Effector memory CD8-positive, alpha-beta T cell (primary cell): Measurements from ENCODE around the gene NR2F1.

Experiments used
- ATAC-seq: fragments of 150-1000 bp; cut with Tn5 transposase; replicated peaks from 2 replicates; pipeline ENCODE4 v1.10.0; 2021; ENCODE audit warnings: mild to moderate bottlenecking, moderate library complexity
- DNase-seq, 3 experiments: peaks; one replicate each; pipeline ENCODE4 v3.0.0; 2021
- H3K27ac Mint-ChIP-seq, 2 donors: one replicate each; pipeline ENCODE4 v1.8.0; 2022; ENCODE audit warnings: mild to moderate bottlenecking in 2 of 2, mixed read lengths in 2 of 2, moderate library complexity in 2 of 2
- H3K27me3 Mint-ChIP-seq, 2 donors: one replicate each; pipeline ENCODE4 v1.8.0; 2022; ENCODE audit warnings: mixed read lengths in 2 of 2
- H3K36me3 Mint-ChIP-seq: one replicate; pipeline ENCODE4 v1.8.0; 2022; ENCODE audit warnings: mild to moderate bottlenecking, moderate library complexity, mixed read lengths; ENCODE audit not compliant: insufficient read depth
- H3K4me1 Mint-ChIP-seq, 2 donors: one replicate each; pipeline ENCODE4 v1.8.0; 2022; ENCODE audit warnings: low read depth in 2 of 2, mixed read lengths in 2 of 2
- H3K4me3 Mint-ChIP-seq, 2 donors: one replicate each; pipeline ENCODE4 v1.8.0; 2022; ENCODE audit warnings: mild to moderate bottlenecking in 2 of 2, mixed read lengths in 2 of 2, moderate library complexity in 2 of 2
- H3K9me3 Mint-ChIP-seq, 2 donors: one replicate each; pipeline ENCODE4 v1.8.0; 2022; ENCODE audit warnings: mixed read lengths in 2 of 2

The NR2F1 gene

DNA sequence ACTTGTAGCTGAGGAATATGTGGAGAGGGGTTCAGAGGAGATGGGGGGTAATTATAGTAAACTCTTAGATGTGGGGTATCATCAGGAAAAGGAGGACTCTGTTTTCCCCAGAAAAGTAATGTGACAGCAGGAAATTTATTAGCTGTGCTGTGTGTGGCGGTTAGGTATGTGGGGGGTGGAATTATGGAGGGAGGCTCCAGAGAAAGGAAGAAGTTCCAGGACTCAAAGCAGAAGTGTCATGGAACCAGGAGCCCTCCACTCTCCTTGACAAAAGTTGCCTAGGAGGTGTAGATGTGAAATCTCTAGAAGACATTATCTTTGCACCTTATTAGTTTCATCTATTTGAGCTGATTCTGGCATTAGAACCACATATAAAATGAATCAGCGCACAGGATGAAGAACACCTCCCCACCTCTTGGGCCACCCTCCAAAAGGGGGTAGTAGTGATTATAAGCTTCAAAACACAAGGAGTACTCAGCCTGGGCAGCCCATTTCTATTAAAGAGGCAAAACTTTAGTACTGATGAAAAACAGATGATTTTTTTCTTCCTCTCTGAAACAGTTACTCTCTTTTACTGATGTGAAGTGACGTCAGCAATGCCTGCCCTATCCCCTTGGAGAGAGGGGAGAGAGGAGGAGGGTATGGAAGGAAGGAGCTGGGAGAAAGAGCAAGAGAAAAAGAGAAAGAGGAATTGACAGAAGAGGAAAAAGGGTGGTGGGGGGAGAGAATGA is 18.2 kb downstream of the NR2F1 start:
- no peak for ATAC-seq
- Mint-ChIP-seq H3K27ac (no peak overlapping the region), H3K36me3 (peaks cover 5% of the 10 kb centered on the region)

DNA sequence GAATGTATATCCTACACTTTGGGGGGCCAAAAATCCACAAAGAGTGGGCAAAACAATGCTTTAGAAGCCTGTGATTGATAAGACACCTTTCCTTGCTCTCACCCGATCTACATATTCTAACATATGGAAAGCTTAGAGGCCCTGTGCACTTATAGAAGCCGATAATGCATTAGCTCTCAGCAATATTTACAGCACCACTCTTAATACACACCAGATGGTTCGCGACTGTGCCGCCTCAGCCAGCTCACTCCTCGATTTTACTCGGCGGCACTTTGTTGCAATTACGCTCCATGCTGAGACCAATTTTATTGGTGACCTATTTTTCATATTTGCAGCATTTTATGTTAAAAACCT is 18.8 kb downstream of the NR2F1 start:
- peaks cover 0 to 27% of the 10 kb centered on the region in 2 donors for H3K27me3 Mint-ChIP-seq
- peaks cover 4 to 6% of the 10 kb centered on the region in 2 donors for H3K4me1 Mint-ChIP-seq
- H3K36me3 Mint-ChIP-seq, result peaks cover 4% of the 10 kb centered on the region
- H3K27ac Mint-ChIP-seq, result no peak overlapping the region
- DNase-seq (no peak), ATAC-seq (no peak)
- H3K9me3 Mint-ChIP-seq, result no peaks in the 10 kb centered on the region
- H3K4me3 Mint-ChIP-seq, result no peak overlapping the region

More for the DNA sequence above, 18.2 kb downstream of the NR2F1 start:
- Mint-ChIP-seq H3K27me3 (peaks cover 0 to 27% of the 10 kb centered on the region in 2 donors), H3K4me3 (no peak overlapping the region), H3K4me1 (peaks cover 4 to 6% of the 10 kb centered on the region in 2 donors), H3K9me3 (no peaks in the 10 kb centered on the region)
- DNase-seq, result no peak

GRCh38 chr5:93602241-93603077 is 19.4 kb downstream of the NR2F1 start:
- Mint-ChIP-seq H3K9me3 (no peaks in the 10 kb centered on the region), H3K27ac (no peak overlapping the region), H3K4me1 (peaks cover 4 to 9% of the 10 kb centered on the region in 2 donors), H3K4me3 (no peak overlapping the region), H3K27me3 (peaks cover 0 to 29% of the 10 kb centered on the region in 2 donors), H3K36me3 (peaks cover 4% of the 10 kb centered on the region)
- ATAC-seq (no peak), DNase-seq (no peak)

DNA sequence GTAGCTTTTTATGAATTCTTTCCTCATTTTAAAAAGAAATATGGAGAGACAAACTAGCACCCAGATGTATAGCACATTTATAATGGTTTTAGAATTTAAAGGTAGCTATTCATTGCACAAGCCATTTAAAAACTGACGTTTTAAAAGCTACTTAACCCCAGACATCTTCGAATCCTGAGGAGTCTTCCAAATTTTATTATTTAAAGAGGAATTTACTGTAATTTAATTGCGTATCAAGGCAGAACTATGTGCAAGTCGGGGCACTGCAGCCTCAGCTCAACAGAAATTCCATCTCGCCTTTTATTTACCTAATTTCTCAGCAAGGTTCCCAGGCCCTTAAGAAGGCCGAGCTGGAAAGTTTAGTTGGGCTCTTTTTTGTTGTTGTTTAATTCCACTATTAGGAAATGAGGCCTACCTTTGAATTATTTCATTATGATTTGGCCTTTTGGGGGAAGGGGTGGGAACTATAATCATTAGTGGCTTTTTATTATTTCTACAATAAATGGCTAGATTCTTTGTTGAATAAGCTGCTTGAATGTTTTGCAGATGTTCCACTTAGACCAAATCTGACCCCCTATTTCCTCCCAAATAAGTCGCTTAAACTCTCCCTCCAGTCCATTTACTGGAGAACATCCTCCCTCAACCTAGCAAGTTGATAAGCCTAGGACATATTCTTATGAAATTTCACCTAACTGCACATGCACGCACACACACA is 20.2 kb downstream of the NR2F1 start:
- Mint-ChIP-seq H3K9me3 (no peaks in the 10 kb centered on the region), H3K27ac (no peak overlapping the region), H3K4me1 (peaks cover 4 to 14% of the 10 kb centered on the region in 2 donors), H3K27me3 (peaks cover 0 to 36% of the 10 kb centered on the region in 2 donors), H3K4me3 (peak overlapping the region in 1 of 2 donors; percentile 19), H3K36me3 (peaks cover 4% of the 10 kb centered on the region)
- DNase-seq, result no peak
- no peak for ATAC-seq

- H3K27ac Mint-ChIP-seq, result no peak overlapping the region
- peaks cover 4% of the 10 kb centered on the region for H3K36me3 Mint-ChIP-seq
- peaks cover 4 to 14% of the 10 kb centered on the region in 2 donors for H3K4me1 Mint-ChIP-seq
- peaks cover 0 to 41% of the 10 kb centered on the region in 2 donors for H3K27me3 Mint-ChIP-seq
- H3K4me3 Mint-ChIP-seq, result peak overlapping the region in 1 of 2 donors; percentile 19
- ATAC-seq (no peak), DNase-seq (no peak)
- no peaks in the 10 kb centered on the region for H3K9me3 Mint-ChIP-seq
Observed at GRCh38 chr5:93603793-93604643, 21.0 kb downstream of the NR2F1 start.

DNA sequence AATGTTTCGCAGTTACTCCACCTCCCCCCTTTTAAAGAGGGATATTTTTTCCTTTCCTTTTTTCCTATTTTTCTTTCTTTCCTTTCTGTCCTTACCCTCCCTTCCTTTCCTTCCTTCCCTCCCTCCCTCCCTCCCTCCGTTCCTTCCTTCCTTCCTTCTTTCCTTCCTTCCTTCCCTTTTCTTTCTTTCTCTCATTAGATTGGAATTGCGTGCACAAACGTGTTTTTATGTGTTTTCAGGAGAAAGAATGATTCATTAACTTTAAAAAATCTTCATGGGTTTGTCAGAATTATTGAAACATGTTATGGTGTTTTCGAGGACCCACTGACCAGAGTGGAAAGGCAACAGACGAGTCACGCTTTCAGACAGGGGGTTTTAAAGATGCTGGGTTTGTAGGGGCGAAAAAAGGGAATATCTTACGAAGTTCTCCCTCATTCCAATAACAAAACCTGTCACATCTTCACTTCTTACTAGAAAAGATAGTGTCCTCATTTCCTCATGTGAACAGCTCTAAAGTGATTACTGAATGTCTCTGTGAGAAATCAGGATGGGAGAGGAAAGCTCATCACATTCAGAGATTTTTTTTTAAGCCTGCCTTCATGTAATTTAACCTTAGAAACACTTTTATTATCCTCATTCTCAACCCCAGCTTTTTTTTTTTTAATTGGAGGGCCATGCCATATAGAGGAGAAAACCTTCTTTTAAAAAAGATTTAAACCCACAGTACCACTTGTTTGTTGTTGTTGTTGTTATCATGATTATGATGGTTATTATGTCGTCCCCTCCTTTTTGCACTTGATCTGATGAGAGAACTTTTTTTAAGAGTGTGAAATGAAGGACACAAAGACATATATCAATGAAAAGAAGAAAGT is 21.9 kb downstream of the NR2F1 start:
- ATAC-seq, result no peak
- H3K36me3 Mint-ChIP-seq, result peaks cover 4% of the 10 kb centered on the region

DNA sequence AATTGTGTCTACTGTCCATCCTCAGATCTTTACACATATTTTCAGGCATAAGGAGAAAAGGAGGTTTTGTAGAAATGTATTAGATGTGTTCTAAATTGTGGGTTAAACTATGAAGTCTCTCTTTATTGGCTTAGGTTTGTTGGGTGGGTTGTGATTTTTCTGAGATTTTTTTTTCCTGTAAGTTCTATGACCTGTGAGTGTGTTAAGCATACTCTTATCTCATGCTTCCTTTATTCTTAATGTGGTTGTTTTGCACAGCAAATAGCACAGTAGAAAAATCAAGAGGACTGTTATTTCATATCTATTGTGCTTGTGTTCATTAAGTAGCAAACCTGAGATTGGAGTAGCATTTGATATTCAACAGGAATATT is 23.3 kb downstream of the NR2F1 start:
- Mint-ChIP-seq H3K36me3 (peaks cover 9% of the 10 kb centered on the region), H3K27ac (no peak overlapping the region), H3K27me3 (peaks cover 0 to 64% of the 10 kb centered on the region in 2 donors), H3K9me3 (no peaks in the 10 kb centered on the region), H3K4me3 (no peak overlapping the region), H3K4me1 (peaks cover 4 to 16% of the 10 kb centered on the region in 2 donors)
- ATAC-seq, result no peak
- DNase-seq, result no peak

More for the DNA sequence above, 21.9 kb downstream of the NR2F1 start:
- H3K9me3 Mint-ChIP-seq, result no peaks in the 10 kb centered on the region
- peaks cover 4 to 14% of the 10 kb centered on the region in 2 donors for H3K4me1 Mint-ChIP-seq
- no peak overlapping the region for H3K27ac Mint-ChIP-seq
- DNase-seq, result no peak
- no peak overlapping the region for H3K4me3 Mint-ChIP-seq
- peaks cover 0 to 50% of the 10 kb centered on the region in 2 donors for H3K27me3 Mint-ChIP-seq

- H3K4me3 Mint-ChIP-seq, result peak overlapping the region in 1 of 2 donors; percentile 38
- H3K27me3 Mint-ChIP-seq, result peaks cover 0 to 77% of the 10 kb centered on the region in 2 donors
- H3K4me1 Mint-ChIP-seq, result peaks cover 4 to 20% of the 10 kb centered on the region in 2 donors
- peak; percentile 84 for ATAC-seq
- H3K27ac Mint-ChIP-seq, result no peak overlapping the region
- H3K9me3 Mint-ChIP-seq, result no peaks in the 10 kb centered on the region
- H3K36me3 Mint-ChIP-seq, result peaks cover 5% of the 10 kb centered on the region
- DNase-seq, result peak in 2 of 3 experiments; percentile 47 to 58
Observed at GRCh38 chr5:93607367-93608258, 24.6 kb downstream of the NR2F1 start.

- DNase-seq, result no peak
- Mint-ChIP-seq H3K27ac (no peak overlapping the region), H3K27me3 (peaks cover 0 to 88% of the 10 kb centered on the region in 2 donors), H3K9me3 (no peaks in the 10 kb centered on the region), H3K36me3 (peaks cover 5% of the 10 kb centered on the region), H3K4me3 (no peak overlapping the region), H3K4me1 (peaks cover 0 to 20% of the 10 kb centered on the region in 2 donors)
- ATAC-seq, result no peak
Observed at GRCh38 chr5:93608855-93609254, 25.8 kb downstream of the NR2F1 start.

DNA sequence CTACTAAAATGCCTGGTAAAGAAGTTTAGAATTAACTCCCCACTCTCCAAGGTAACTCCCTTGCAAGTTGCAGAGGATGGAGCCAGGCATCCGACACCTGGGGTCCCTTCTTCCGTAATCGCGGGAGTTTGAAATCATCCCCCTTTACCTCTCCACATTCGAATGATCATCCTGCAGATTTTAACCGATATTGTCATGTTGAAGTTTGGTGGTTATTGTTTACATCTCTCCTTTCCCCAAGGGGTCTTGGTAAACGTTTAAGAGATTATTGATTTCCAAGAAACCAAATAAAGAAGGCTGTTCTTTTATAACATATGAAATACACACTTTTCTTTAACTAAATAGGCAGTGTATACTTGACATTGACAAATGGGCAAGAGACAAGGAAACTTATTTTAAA is 26.7 kb downstream of the NR2F1 start:
- Mint-ChIP-seq H3K9me3 (no peaks in the 10 kb centered on the region), H3K36me3 (peaks cover 5% of the 10 kb centered on the region), H3K4me3 (no peak overlapping the region), H3K27ac (no peak overlapping the region), H3K27me3 (peaks cover 0 to 91% of the 10 kb centered on the region in 2 donors), H3K4me1 (peaks cover 0 to 19% of the 10 kb centered on the region in 2 donors)
- DNase-seq (no peak), ATAC-seq (no peak)

DNA sequence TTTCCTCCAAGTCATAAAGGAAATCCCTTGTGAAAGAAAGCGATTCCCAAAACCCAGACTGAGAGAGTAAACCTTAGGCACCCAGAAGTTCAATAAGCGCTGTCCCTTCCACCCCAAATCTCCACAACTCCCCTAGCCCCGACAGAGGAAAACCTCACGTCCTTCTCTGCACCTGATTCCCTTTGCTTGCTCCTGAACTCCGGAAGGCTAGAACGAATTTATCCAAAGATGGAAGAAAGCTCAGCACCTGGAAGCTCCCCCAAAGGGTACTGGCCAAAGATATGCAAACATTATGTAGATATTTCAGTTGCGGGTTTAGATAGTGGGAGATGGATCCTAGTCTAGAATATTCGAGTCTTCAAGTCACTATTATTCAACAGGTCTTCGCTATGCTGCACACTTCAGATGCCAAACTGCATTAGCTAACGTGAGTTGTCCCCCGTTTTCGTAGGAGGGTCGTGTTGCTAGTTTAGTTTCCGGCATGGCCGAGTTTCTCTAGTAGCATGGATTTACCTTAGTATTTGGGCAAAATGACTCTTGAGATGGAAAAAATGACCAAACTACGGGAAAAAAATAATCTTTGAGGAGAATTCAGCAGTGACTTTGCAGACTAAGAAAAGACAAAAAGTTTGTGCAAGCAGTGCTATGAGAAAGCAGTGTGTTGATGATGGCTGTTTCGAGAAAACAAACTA is 27.7 kb downstream of the NR2F1 start:
- Mint-ChIP-seq H3K36me3 (peaks cover 5% of the 10 kb centered on the region), H3K4me3 (no peak overlapping the region), H3K27ac (no peak overlapping the region), H3K4me1 (peaks cover 0 to 18% of the 10 kb centered on the region in 2 donors), H3K27me3 (peaks cover 0 to 82% of the 10 kb centered on the region in 2 donors), H3K9me3 (no peaks in the 10 kb centered on the region)
- ATAC-seq, result no peak
- no peak for DNase-seq
